ENCODE results near the gene UTP11.
A peak's percentile ranks its signal among the peaks of the same experiment; 100 is the strongest.

The UTP11 gene

DNA sequence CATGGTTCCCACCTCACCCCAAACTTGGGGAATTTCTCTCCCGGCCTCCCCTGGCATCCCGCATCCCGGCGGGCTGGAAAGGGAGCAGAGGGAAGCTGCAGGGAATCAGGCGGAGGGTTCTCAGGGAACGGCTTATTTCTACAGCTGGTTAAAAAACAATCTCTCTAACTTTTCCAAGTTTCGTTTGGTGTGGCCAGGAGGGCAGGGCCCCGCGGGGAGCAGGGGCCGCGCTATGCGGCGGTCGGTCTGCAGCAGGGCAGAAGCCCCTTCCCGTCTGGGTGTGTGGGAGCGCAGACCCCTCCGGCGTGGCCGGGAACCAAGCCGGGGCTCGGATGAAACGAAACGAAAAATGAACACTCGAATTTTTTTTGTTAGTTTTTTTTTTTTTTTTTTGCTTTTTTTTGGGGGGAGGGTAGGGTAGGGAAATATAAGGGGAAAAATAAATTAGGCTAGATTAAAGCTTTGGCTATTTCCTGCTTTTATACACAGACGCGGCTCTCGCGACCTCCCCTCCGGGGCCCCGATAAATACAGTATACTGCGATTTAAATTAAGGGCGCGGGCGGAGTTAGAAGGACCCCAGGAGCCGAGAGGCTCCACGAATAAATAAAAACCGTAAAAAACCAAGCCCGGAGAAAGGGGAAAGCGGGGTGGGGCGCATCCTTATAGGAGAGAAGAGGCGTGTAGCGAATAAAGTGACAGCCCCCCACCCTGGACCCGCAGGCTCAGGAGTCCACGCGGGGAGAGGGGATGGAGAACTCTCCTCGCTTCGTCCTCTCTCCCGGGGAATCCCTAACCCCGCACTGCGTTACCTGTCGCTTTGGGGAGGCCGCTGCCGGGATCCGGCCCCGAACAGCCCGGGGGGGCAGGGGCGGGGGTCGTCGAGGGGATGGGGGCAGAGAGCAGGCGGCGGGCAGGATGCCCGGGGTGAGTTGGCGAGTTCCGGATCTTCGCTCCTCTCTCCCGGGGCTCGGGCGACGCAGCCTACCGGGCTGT is 32.0 kb downstream of the UTP11 start:
- Histone ChIP-seq H3K4me3 (replicated peaks; ENCODE audit: insufficient read depth, low read length) (no peak overlapping the region), H3K27ac (replicated peaks) (no peak overlapping the region), H3K27me3 (ENCODE audit: insufficient read depth, poor library complexity, severe bottlenecking) (peaks cover 46% of the 10 kb centered on the region)
- DNase-seq (ENCODE audit: low read depth in 1 of 2, low spot score in 1 of 2) = no peak
- TF ChIP-seq POLR2AphosphoS5 (IDR thresholded peaks at IDR 0.05; ENCODE audit: low read depth) (no peak), GABPA (IDR thresholded peaks at IDR 0.05; ENCODE audit: low read depth) (no peak), SPI1 (IDR thresholded peaks at IDR 0.05; ENCODE audit: borderline replicate concordance, low read depth) (no peak)
- TF ChIP-seq, protein P1, sequence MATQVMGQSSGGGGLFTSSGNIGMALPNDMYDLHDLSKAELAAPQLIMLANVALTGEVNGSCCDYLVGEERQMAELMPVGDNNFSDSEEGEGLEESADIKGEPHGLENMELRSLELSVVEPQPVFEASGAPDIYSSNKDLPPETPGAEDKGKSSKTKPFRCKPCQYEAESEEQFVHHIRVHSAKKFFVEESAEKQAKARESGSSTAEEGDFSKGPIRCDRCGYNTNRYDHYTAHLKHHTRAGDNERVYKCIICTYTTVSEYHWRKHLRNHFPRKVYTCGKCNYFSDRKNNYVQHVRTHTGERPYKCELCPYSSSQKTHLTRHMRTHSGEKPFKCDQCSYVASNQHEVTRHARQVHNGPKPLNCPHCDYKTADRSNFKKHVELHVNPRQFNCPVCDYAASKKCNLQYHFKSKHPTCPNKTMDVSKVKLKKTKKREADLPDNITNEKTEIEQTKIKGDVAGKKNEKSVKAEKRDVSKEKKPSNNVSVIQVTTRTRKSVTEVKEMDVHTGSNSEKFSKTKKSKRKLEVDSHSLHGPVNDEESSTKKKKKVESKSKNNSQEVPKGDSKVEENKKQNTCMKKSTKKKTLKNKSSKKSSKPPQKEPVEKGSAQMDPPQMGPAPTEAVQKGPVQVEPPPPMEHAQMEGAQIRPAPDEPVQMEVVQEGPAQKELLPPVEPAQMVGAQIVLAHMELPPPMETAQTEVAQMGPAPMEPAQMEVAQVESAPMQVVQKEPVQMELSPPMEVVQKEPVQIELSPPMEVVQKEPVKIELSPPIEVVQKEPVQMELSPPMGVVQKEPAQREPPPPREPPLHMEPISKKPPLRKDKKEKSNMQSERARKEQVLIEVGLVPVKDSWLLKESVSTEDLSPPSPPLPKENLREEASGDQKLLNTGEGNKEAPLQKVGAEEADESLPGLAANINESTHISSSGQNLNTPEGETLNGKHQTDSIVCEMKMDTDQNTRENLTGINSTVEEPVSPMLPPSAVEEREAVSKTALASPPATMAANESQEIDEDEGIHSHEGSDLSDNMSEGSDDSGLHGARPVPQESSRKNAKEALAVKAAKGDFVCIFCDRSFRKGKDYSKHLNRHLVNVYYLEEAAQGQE (IDR thresholded peaks at IDR 0.05; ENCODE audit: insufficient replicate concordance, low read depth) = no peak
- TF ChIP-seq, protein P2, sequence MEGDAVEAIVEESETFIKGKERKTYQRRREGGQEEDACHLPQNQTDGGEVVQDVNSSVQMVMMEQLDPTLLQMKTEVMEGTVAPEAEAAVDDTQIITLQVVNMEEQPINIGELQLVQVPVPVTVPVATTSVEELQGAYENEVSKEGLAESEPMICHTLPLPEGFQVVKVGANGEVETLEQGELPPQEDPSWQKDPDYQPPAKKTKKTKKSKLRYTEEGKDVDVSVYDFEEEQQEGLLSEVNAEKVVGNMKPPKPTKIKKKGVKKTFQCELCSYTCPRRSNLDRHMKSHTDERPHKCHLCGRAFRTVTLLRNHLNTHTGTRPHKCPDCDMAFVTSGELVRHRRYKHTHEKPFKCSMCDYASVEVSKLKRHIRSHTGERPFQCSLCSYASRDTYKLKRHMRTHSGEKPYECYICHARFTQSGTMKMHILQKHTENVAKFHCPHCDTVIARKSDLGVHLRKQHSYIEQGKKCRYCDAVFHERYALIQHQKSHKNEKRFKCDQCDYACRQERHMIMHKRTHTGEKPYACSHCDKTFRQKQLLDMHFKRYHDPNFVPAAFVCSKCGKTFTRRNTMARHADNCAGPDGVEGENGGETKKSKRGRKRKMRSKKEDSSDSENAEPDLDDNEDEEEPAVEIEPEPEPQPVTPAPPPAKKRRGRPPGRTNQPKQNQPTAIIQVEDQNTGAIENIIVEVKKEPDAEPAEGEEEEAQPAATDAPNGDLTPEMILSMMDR (IDR thresholded peaks at IDR 0.05; ENCODE audit: insufficient read depth, low read length) = no peak

DNA sequence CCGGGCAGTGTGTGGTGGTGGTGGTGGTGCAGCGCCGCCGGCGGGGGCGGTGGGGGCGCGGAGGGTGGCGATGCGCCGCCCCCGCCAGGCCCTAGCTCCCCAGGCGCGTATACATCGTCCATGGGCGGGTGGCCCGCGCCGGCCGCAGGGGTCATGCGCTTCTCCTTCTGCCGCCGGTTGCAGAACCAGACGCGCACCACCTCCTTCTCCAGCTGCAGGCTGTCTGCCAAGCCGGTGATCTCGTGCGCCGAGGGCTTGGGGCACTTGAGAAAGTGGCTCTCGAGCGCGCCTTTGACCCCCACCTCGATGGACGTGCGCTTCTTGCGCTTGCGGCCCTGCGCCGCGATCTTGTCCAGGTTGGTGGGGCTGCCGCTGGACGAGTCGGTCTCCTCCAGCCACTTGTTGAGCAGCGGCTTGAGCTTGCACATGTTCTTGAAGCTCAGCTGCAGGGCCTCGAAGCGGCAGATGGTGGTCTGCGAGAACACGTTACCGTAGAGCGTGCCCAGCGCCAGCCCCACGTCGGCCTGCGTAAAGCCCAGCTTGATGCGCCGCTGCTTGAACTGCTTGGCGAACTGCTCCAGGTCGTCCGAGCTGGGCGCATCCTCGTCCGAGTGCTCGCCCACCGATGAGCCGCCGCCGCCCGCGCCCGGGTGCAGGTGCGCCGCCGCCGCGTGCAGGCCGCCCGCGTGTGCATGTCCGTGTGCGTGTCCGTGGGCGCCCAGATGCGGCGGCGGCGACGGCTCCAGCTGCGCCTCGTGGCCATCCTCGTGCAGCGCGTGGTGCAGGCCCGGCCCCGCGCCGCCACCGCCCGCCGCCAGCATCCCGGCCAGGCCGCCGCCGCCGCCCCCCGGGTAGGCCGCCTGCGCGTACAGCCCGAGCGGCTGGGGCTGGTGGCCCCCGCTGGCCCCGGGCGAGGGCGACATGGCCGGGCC is 33.1 kb downstream of the UTP11 start:
- Histone ChIP-seq H3K27ac (replicated peaks) (no peak overlapping the region), H3K27me3 (ENCODE audit: insufficient read depth, poor library complexity, severe bottlenecking) (peaks cover 46% of the 10 kb centered on the region), H3K4me3 (replicated peaks; ENCODE audit: insufficient read depth, low read length) (no peak overlapping the region)
- no peak for TF ChIP-seq SPI1 (IDR thresholded peaks at IDR 0.05; ENCODE audit: borderline replicate concordance, low read depth)
- TF ChIP-seq, protein P2 (IDR thresholded peaks at IDR 0.05; ENCODE audit: insufficient read depth, low read length) = no peak
- no peak for TF ChIP-seq POLR2AphosphoS5 (IDR thresholded peaks at IDR 0.05; ENCODE audit: low read depth)
- TF ChIP-seq GABPA (IDR thresholded peaks at IDR 0.05; ENCODE audit: low read depth) = no peak
- TF ChIP-seq, protein P1 (IDR thresholded peaks at IDR 0.05; ENCODE audit: insufficient replicate concordance, low read depth) = no peak
- DNase-seq (ENCODE audit: low read depth in 1 of 2, low spot score in 1 of 2) = peak in 1 of 2 experiments; percentile 35

DNA sequence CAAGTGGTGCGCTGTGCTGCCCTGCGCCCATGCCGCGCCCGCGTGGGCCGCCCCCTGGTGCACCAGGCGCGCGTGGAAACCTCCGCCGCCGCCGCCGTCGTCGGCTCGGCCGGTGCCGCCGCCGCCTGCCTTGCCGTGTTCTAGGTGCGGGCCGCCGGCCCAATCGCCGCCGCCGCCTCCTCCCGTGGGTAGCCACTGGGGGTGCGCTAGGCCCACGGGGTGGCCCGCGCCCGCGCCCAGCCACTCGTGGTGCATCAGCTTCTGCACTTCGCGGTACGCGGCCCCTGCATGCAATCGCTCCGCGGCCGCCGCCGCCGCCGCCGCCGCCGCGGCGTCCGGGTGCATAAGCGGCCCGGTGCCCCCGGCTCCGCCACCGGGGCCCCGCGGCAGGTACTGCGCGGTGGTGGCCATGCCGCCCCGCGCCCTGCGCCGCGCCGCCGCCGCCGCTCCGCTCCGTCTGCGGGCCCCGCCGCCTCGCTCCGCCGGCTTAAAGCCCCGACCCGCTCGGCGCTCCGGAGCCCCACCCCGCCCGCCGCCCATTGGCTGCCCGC is 33.9 kb downstream of the UTP11 start, which contains the start of gene POU3F1:
Gene POU3F1, minus strand, starts transcription at position 461 of the 551 bp plus-strand sequence. Its CDS starts 50 bp downstream, at position 411.
- DNase-seq (ENCODE audit: low read depth in 1 of 2, low spot score in 1 of 2) = no peak
- Histone ChIP-seq H3K27ac (replicated peaks) (no peak within 1 kb of the TSS), H3K4me3 (replicated peaks; ENCODE audit: insufficient read depth, low read length) (peak within 1 kb of the TSS; percentile 30), H3K27me3 (ENCODE audit: insufficient read depth, poor library complexity, severe bottlenecking) (peaks cover 46% of the 10 kb centered on the region)
- TF ChIP-seq, protein P1 (IDR thresholded peaks at IDR 0.05; ENCODE audit: insufficient replicate concordance, low read depth) = no peak
- TF ChIP-seq SPI1 (IDR thresholded peaks at IDR 0.05; ENCODE audit: borderline replicate concordance, low read depth) = no peak
- no peak for TF ChIP-seq GABPA (IDR thresholded peaks at IDR 0.05; ENCODE audit: low read depth)
- no peak for TF ChIP-seq POLR2AphosphoS5 (IDR thresholded peaks at IDR 0.05; ENCODE audit: low read depth)
- TF ChIP-seq, protein P2 (IDR thresholded peaks at IDR 0.05; ENCODE audit: insufficient read depth, low read length) = no peak

Data from HL-60 (cell line).